Sigmoid colon (tissue), 7 donors: ENCODE data around the gene MYO5A. TPM values are rescaled to one million over a fixed set of nuclear protein-coding genes. Genes with fewer than 3 reads are reported as not detected.

ENCODE experiments used
- DNase-seq: peaks from one replicate; pipeline ENCODE4 v3.0.0-alpha.2; 2019
- H3K27ac ChIP-seq, 4 donors: fragments of 200-600 bp; sonication (generic); one replicate each; pipeline ENCODE4 v1.5.1; 2016 to 2019; ENCODE audit warnings: mild to moderate bottlenecking in 1 of 4
- H3K27me3 ChIP-seq, 3 donors: fragments of 200-600 bp; sonication (generic); one replicate each; pipeline ENCODE4 v1.5.1; 2019; ENCODE audit warnings: mild to moderate bottlenecking in 1 of 3
- H3K36me3 ChIP-seq, 4 donors: fragments of 200-600 bp; sonication (generic); one replicate each; pipeline ENCODE4 v1.5.1; 2016 to 2019
- H3K4me1 ChIP-seq, 4 donors: fragments of 200-600 bp; sonication (generic); one replicate each; pipeline ENCODE4 v1.5.1; 2017 to 2019
- H3K4me3 ChIP-seq, 4 donors: fragments of 200-600 bp; sonication (generic); one replicate each; pipeline ENCODE4 v1.5.1; 2017 to 2019; ENCODE audit warnings: mild to moderate bottlenecking in 2 of 4, moderate library complexity in 1 of 4
- H3K9me3 ChIP-seq, 4 donors: fragments of 200-600 bp in 3 of 4; sonication (generic) in 3 of 4; one replicate each; pipeline versions ENCODE4 v1.5.1 to v1.6.1; 2013 to 2019
- CTCF ChIP-seq, 4 experiments: fragments of 450-650 bp in 3 of 4; fragments of 200-600 bp in 1 of 4; IDR thresholded peaks; one replicate each; pipeline ENCODE4 v1.5.1; 2016 to 2019; ENCODE audit warnings: antibody characterized with exemption in 4 of 4, mild to moderate bottlenecking in 3 of 4, moderate library complexity in 2 of 4
- EP300 ChIP-seq, 4 donors: sonication (generic); formaldehyde crosslinking; IDR thresholded peaks; one replicate each; pipeline ENCODE4 v1.6.1; 2017; ENCODE audit warnings: antibody characterized with exemption in 4 of 4
- POLR2A ChIP-seq, 2 donors: fragments of 450-650 bp; IDR thresholded peaks; one replicate each; pipeline ENCODE4 v1.6.1; 2016; ENCODE audit warnings: antibody characterized with exemption in 2 of 2, mild to moderate bottlenecking in 2 of 2, moderate library complexity in 2 of 2
- POLR2AphosphoS5 ChIP-seq, 4 donors: sonication (generic); formaldehyde crosslinking; IDR thresholded peaks; one replicate each; pipeline ENCODE4 v1.6.1; 2017; ENCODE audit warnings: antibody characterized with exemption in 4 of 4
- WGBS, 2 donors: extraction: QIAGEN DNeasy Blood & Tissue Kit; methylation state at CpG; one replicate each; pipeline ENCODE4 v1.1.7; 2013; 5-methylcytosine and 5-hydroxymethylcytosine counted together
- intact Hi-C: fragments of 100-400 bp; cut with DNase I; formaldehyde crosslinking; loops from one replicate; pipeline ENCODE4 v1.15.1; 2023
- polyA plus RNA-seq, 3 donors: library from polyadenylated mRNA; stranded (reverse); fragments of 200-250 nt; gene quantifications; one replicate each; pipeline ENCODE4 v1.2.3, GENCODE V29; 2013
- total RNA-seq, 4 donors: library from RNA; depleted of rRNA; stranded (reverse); fragments of >200 nt; gene quantifications; one replicate each; pipeline ENCODE4 v1.1.0, GENCODE V29; 2016
- donor health status: healthy with polysubstance abuse.
- donor health status: Bipolar disorder and iron deficiency.
- donor health status: healthy.

The MYO5A gene
- total and polyA plus RNA-seq, 7 donors = 2.1 to 46.0 (median 23.5) TPM

DNA sequence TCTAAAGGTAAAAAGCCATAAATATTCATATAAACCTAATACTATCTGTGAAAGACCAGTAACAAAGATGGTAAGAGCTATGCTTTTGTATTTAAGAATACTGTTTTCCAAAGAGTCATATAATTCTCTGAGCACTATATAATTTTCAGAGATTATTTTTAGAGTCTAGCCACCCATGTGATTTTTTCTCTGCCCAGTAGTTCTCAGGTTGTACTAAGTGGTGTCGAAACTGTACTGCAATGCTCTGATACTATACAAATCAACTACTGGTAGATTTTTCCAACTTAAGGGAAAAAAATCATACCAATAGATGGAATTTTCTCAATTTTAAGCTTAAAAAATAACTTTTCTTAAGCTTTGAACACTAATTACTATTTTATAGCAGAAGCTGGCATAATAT is 104.8 kb downstream of the MYO5A start:
- no peaks in the 10 kb centered on the region for H3K9me3 ChIP-seq
- no peak for DNase-seq
- intact Hi-C loops = no loop called here
- no peaks in the 10 kb centered on the region for H3K4me1 ChIP-seq
- no peak overlapping the region for H3K27ac ChIP-seq
- H3K27me3 ChIP-seq = no peaks in the 10 kb centered on the region
- 95 to 98% methylated on average over 1 of the region's 1 CpG for WGBS, 2 donors
- peaks cover 0 to 16% (median 0%) of the 10 kb centered on the region in 4 donors for H3K36me3 ChIP-seq
- TF ChIP-seq CTCF (IDR thresholded peaks at IDR 0.05) (no peak), POLR2AphosphoS5 (IDR thresholded peaks at IDR 0.05) (no peak), EP300 (IDR thresholded peaks at IDR 0.05) (no peak), POLR2A (IDR thresholded peaks at IDR 0.05) (no peak)
- no peak overlapping the region for H3K4me3 ChIP-seq

GRCh38 chr15:52422001-52422400 is 106.7 kb downstream of the MYO5A start:
- TF ChIP-seq CTCF (IDR thresholded peaks at IDR 0.05) (no peak), POLR2A (IDR thresholded peaks at IDR 0.05) (no peak), POLR2AphosphoS5 (IDR thresholded peaks at IDR 0.05) (no peak), EP300 (IDR thresholded peaks at IDR 0.05) (no peak)
- Histone ChIP-seq H3K9me3 (no peaks in the 10 kb centered on the region), H3K4me1 (no peaks in the 10 kb centered on the region), H3K4me3 (no peak overlapping the region), H3K27me3 (no peaks in the 10 kb centered on the region), H3K27ac (no peak overlapping the region), H3K36me3 (peaks cover 0 to 7% (median 0%) of the 10 kb centered on the region in 4 donors)
- intact Hi-C loops = no loop called here
- no peak for DNase-seq

- Histone ChIP-seq H3K9me3 (no peaks in the 10 kb centered on the region), H3K27me3 (no peaks in the 10 kb centered on the region), H3K36me3 (peaks cover 0 to 10% (median 0%) of the 10 kb centered on the region in 4 donors), H3K4me1 (no peaks in the 10 kb centered on the region), H3K27ac (no peak overlapping the region), H3K4me3 (no peak overlapping the region)
- no peak for DNase-seq
- intact Hi-C loops = no loop called here
- WGBS, 2 donors = 82 to 83% methylated on average over 3 of the region's 3 CpGs
- TF ChIP-seq CTCF (IDR thresholded peaks at IDR 0.05) (no peak), POLR2AphosphoS5 (IDR thresholded peaks at IDR 0.05) (no peak), POLR2A (IDR thresholded peaks at IDR 0.05) (no peak), EP300 (IDR thresholded peaks at IDR 0.05) (no peak)
These were observed 107.7 kb downstream of the MYO5A start for GRCh38 chr15:52421029-52421428.

DNA sequence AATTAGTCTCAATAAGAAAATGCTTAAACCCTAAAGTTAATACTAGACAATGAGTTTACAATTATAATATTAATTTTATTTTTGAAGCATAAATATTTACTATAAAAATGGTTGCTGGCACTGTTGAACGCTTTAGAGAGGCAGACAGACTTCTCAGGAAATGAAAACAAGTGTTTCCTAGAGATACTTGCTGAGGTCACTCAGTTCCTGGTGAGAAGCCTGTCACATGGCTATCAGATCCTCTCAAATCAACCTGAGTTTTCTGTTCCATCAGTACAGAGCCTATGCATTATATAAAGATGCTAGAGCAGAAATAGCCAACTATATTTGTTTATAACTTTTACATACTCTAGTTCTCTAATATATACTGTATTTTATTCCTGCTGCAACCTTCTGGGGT is 109.2 kb downstream of the MYO5A start:
- Histone ChIP-seq H3K27ac (no peak overlapping the region), H3K4me1 (no peaks in the 10 kb centered on the region), H3K9me3 (no peaks in the 10 kb centered on the region), H3K4me3 (no peak overlapping the region), H3K27me3 (no peaks in the 10 kb centered on the region), H3K36me3 (peaks cover 0 to 15% (median 0%) of the 10 kb centered on the region in 4 donors)
- 43 to 70% methylated on average over 1 of the region's 1 CpG for WGBS, 2 donors
- intact Hi-C loops = loop anchor here (10.0 kb wide), 1 partner anchor 45 kb away; no protein-coding TSS in a partner anchor
- DNase-seq = no peak
- TF ChIP-seq EP300 (IDR thresholded peaks at IDR 0.05) (no peak), POLR2AphosphoS5 (IDR thresholded peaks at IDR 0.05) (no peak), POLR2A (IDR thresholded peaks at IDR 0.05) (no peak), CTCF (IDR thresholded peaks at IDR 0.05) (no peak)

DNA sequence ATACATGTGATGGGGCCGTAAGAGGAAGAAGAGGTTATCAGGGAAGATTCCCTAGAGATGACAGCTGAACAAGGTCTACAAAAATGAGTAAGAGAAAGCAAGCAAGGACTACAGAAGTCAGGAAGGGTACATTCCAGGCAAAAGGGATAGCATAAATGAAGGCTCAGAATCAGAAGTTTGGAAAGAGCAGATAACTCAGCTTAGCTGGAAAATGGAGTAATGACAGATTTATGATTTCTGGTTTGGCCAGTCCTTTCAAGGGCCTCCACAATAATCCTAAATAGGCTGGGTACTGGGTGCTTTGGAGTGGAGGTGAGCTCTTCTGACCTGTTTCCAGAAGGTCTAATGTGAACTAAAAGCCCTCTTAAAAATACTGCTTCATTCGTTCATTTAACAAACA is 110.7 kb downstream of the MYO5A start:
- WGBS, 2 donors = 91 to 94% methylated on average over 2 of the region's 2 CpGs
- H3K4me3 ChIP-seq = no peak overlapping the region
- H3K27ac ChIP-seq = no peak overlapping the region
- H3K36me3 ChIP-seq = peaks cover 0 to 15% (median 0%) of the 10 kb centered on the region in 4 donors
- no peaks in the 10 kb centered on the region for H3K9me3 ChIP-seq
- H3K4me1 ChIP-seq = no peaks in the 10 kb centered on the region
- no peaks in the 10 kb centered on the region for H3K27me3 ChIP-seq
- TF ChIP-seq CTCF (IDR thresholded peaks at IDR 0.05) (no peak), POLR2A (IDR thresholded peaks at IDR 0.05) (no peak), POLR2AphosphoS5 (IDR thresholded peaks at IDR 0.05) (no peak), EP300 (IDR thresholded peaks at IDR 0.05) (no peak)
- intact Hi-C loops = loop anchor here (10.0 kb wide), 1 partner anchor 47 kb away; no protein-coding TSS in a partner anchor
- no peak for DNase-seq
